ENCODE data around the gene GTPBP1. TPM values are rescaled to one million over a fixed set of nuclear protein-coding genes. Genes with fewer than 3 reads are reported as not detected.

The GTPBP1 gene
- total and polyA plus RNA-seq, 2 of the 13 experiments (the other 11 are each of a cell fraction or from before 2014, with no cell fraction given): 22.3 to 27.0 TPM

GRCh38 chr22:38753948-38754750, 48.4 kb downstream of the GTPBP1 start (continued):
- no peak for TF ChIP-seq ZNF850 (CRISPR knock-in tag; conservative IDR thresholded peaks at IDR 0.05)
- TF ChIP-seq POLR2AphosphoS5 (IDR thresholded peaks at IDR 0.05; ENCODE audit: low read depth, low read length): peak; percentile 41; the same call in 1 of the 2 replicates
- no peak for TF ChIP-seq ZBTB1 (CRISPR knock-in tag; IDR thresholded peaks at IDR 0.05; ENCODE audit: borderline replicate concordance)
- peak; percentile 55; the same call in 1 of the 2 replicates for TF ChIP-seq SKIL (CRISPR knock-in tag; IDR thresholded peaks at IDR 0.05; ENCODE audit: borderline replicate concordance)
- peak; percentile 28; the same call in 1 of the 2 replicates for TF ChIP-seq LCORL (IDR thresholded peaks at IDR 0.05)
- peak; percentile 66 for TF ChIP-seq LCORL (CRISPR knock-in tag; IDR thresholded peaks at IDR 0.05)
- TF ChIP-seq SAP130 (CRISPR knock-in tag; IDR thresholded peaks at IDR 0.05; ENCODE audit: low read depth): peak; percentile 71; the same call in 1 of the 2 replicates
- TF ChIP-seq NFKB2 (CRISPR knock-in tag; IDR thresholded peaks at IDR 0.05; ENCODE audit: borderline replicate concordance): no peak
- peak; percentile 19 for TF ChIP-seq ELF3 (CRISPR knock-in tag; IDR thresholded peaks at IDR 0.05)
- TF ChIP-seq, protein P1, sequence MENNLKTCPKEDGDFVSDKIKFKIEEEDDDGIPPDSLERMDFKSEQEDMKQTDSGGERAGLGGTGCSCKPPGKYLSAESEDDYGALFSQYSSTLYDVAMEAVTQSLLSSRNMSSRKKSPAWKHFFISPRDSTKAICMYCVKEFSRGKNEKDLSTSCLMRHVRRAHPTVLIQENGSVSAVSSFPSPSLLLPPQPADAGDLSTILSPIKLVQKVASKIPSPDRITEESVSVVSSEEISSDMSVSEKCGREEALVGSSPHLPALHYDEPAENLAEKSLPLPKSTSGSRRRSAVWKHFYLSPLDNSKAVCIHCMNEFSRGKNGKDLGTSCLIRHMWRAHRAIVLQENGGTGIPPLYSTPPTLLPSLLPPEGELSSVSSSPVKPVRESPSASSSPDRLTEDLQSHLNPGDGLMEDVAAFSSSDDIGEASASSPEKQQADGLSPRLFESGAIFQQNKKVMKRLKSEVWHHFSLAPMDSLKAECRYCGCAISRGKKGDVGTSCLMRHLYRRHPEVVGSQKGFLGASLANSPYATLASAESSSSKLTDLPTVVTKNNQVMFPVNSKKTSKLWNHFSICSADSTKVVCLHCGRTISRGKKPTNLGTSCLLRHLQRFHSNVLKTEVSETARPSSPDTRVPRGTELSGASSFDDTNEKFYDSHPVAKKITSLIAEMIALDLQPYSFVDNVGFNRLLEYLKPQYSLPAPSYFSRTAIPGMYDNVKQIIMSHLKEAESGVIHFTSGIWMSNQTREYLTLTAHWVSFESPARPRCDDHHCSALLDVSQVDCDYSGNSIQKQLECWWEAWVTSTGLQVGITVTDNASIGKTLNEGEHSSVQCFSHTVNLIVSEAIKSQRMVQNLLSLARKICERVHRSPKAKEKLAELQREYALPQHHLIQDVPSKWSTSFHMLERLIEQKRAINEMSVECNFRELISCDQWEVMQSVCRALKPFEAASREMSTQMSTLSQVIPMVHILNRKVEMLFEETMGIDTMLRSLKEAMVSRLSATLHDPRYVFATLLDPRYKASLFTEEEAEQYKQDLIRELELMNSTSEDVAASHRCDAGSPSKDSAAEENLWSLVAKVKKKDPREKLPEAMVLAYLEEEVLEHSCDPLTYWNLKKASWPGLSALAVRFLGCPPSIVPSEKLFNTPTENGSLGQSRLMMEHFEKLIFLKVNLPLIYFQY (CRISPR knock-in tag; IDR thresholded peaks at IDR 0.05; ENCODE audit: borderline replicate concordance): peak; percentile 32; the same call in 1 of the 2 replicates
- no peak for TF ChIP-seq MXD1 (CRISPR knock-in tag; IDR thresholded peaks at IDR 0.05)
- no peak for TF ChIP-seq ZMYM2 (CRISPR knock-in tag; IDR thresholded peaks at IDR 0.05)
- TF ChIP-seq ZFP1 (CRISPR knock-in tag; IDR thresholded peaks at IDR 0.05): no peak
- peak; percentile 37 for TF ChIP-seq ARID5B (CRISPR knock-in tag; IDR thresholded peaks at IDR 0.05)
- peak; percentile 47; the same call in 1 of the 2 replicates for TF ChIP-seq SIN3A (IDR thresholded peaks at IDR 0.05; ENCODE audit: borderline replicate concordance, low read depth, low read length)
- peak; percentile 55; the same call in 1 of the 2 replicates for TF ChIP-seq NCOA2 (CRISPR knock-in tag; IDR thresholded peaks at IDR 0.05)
- TF ChIP-seq HOXA7 (CRISPR knock-in tag; IDR thresholded peaks at IDR 0.05): no peak
